Fibroblast of skin of scalp (primary cell): ENCODE measurements around the gene ABCB8.
"Not testable (repeated sequence)": the region's sequence is repeated elsewhere in the genome, so short reads cannot be mapped to it uniquely, and the experiment has no call there.

Experiments used
- DNase-seq: peaks from one replicate; pipeline ENCODE4 v3.0.0-alpha.2; 2013

The ABCB8 gene

GRCh38 chr7:151035902-151036301 lies 7.7 kb downstream of the ABCB8 start:
- DNase-seq: no peak

GRCh38 chr7:151038951-151039849 lies 10.9 kb downstream of the ABCB8 start:
- DNase-seq: peak; percentile 95

- no peak for DNase-seq
Observed at GRCh38 chr7:151039850-151040548, 11.7 kb downstream of the ABCB8 start.

GRCh38 chr7:151040616-151041375 lies 12.5 kb downstream of the ABCB8 start:
- no peak for DNase-seq

- DNase-seq: not testable (repeated sequence)
Observed at GRCh38 chr7:151043449-151043848, 15.2 kb downstream of the ABCB8 start.

- no peak for DNase-seq
Observed at GRCh38 chr7:151043959-151044358, 15.7 kb downstream of the ABCB8 start.

GRCh38 chr7:151045262-151045661 lies 17.0 kb downstream of the ABCB8 start:
- DNase-seq: no peak

- no peak for DNase-seq
Observed at GRCh38 chr7:151045967-151046366, 17.7 kb downstream of the ABCB8 start.

- DNase-seq: peak; percentile 61
Observed at GRCh38 chr7:151046603-151047573, 18.6 kb downstream of the ABCB8 start.

GRCh38 chr7:151047976-151048815 lies 19.9 kb downstream of the ABCB8 start, which contains the start of gene ASIC3:
Gene ASIC3, plus strand, starts transcription at chr7:151048531. Its CDS starts 355 bp downstream, at chr7:151048886.
- DNase-seq: no peak

GRCh38 chr7:151048911-151049463 lies 20.7 kb downstream of the ABCB8 start:
- DNase-seq: no peak

- peak; percentile 70 for DNase-seq
Observed at GRCh38 chr7:151051108-151051507, 22.9 kb downstream of the ABCB8 start.

GRCh38 chr7:151053096-151053495 lies 24.8 kb downstream of the ABCB8 start:
- DNase-seq: no peak

GRCh38 chr7:151053751-151054150 lies 25.5 kb downstream of the ABCB8 start:
- no peak for DNase-seq

GRCh38 chr7:151056283-151056665 lies 28.0 kb downstream of the ABCB8 start:
- no peak for DNase-seq

- no peak for DNase-seq
Observed at GRCh38 chr7:151056666-151057505, 28.6 kb downstream of the ABCB8 start.

- DNase-seq: no peak
Observed at GRCh38 chr7:151057506-151057988, 29.3 kb downstream of the ABCB8 start, which contains the start of gene CDK5. Gene CDK5, minus strand, starts transcription at chr7:151057897. Its CDS starts 49 bp downstream, at chr7:151057848.

GRCh38 chr7:151057989-151058780 lies 29.9 kb downstream of the ABCB8 start:
- DNase-seq: peak; percentile 100
